HepG2 (cell line): ENCODE measurements around the gene OR4D9. TPM values are rescaled to one million over a fixed set of nuclear protein-coding genes. Genes with fewer than 3 reads are reported as not detected.

Experiments
- ARNTL ChIP-seq: sonication (generic); formaldehyde crosslinking; IDR thresholded peaks from 2 replicates; pipeline ENCODE4 v1.4.0; 2020; ENCODE audit warnings: mild to moderate bottlenecking, missing genetic modification reagents
- ELF3 ChIP-seq: IDR thresholded peaks from 2 replicates; pipeline ENCODE4 v1.6.1; 2016; ENCODE audit warnings: missing genetic modification reagents, missing compliant biosample characterization
- ERF ChIP-seq: IDR thresholded peaks from 2 replicates; pipeline ENCODE4 v1.6.1; 2018; ENCODE audit warnings: missing biosample characterization, missing genetic modification reagents
- FOSL1 ChIP-seq: sonication (generic); formaldehyde crosslinking; IDR thresholded peaks from 2 replicates; pipeline ENCODE4 v1.9.0; 2021; ENCODE audit warnings: missing genetic modification reagents, borderline replicate concordance
- HNF1B ChIP-seq: sonication (generic); formaldehyde crosslinking; IDR thresholded peaks from 2 replicates; pipeline ENCODE4 v1.5.1; 2020; ENCODE audit warnings: mild to moderate bottlenecking, moderate library complexity, missing genetic modification reagents
- NR2F1 ChIP-seq, 2 experiments: fragments of 450-650 bp in 1 of 2; formaldehyde crosslinking in 1 of 2; IDR thresholded peaks; 2 replicates each; pipeline versions ENCODE4 v1.5.0 to v1.6.1; 2016 to 2020; ENCODE audit warnings: mild to moderate bottlenecking in 1 of 2, missing compliant biosample characterization in 1 of 2, missing genetic modification reagents in 1 of 2, moderate library complexity in 1 of 2
- NR2F6 ChIP-seq, 2 experiments: IDR thresholded peaks; 2 replicates each; pipeline ENCODE4 v1.6.1; 2016; ENCODE audit warnings: antibody characterized with exemption in 1 of 2, mild to moderate bottlenecking in 1 of 2
- NR3C1 ChIP-seq: sonication (generic); formaldehyde crosslinking; IDR thresholded peaks from 2 replicates; pipeline ENCODE4 v1.4.0; 2020; ENCODE audit warnings: missing genetic modification reagents
- PAXIP1 ChIP-seq: sonication (generic); formaldehyde crosslinking; conservative IDR thresholded peaks from 2 replicates; pipeline ENCODE4 v1.4.0; 2020; ENCODE audit warnings: mild to moderate bottlenecking, missing genetic modification reagents, moderate library complexity
- PHF20 ChIP-seq: sonication (generic); formaldehyde crosslinking; IDR thresholded peaks from 2 replicates; pipeline ENCODE4 v1.5.0; 2020; ENCODE audit warnings: mild to moderate bottlenecking, missing genetic modification reagents
- SIN3A ChIP-seq: IDR thresholded peaks from 2 replicates; pipeline ENCODE4 v1.6.1; 2011; ENCODE audit warnings: low read depth, mild to moderate bottlenecking, control low read depth, low read length, borderline replicate concordance
- SIX4 ChIP-seq: sonication (generic); formaldehyde crosslinking; IDR thresholded peaks from 2 replicates; pipeline ENCODE4 v1.4.0; 2020; ENCODE audit warnings: missing genetic modification reagents
- SPEN ChIP-seq: sonication (generic); formaldehyde crosslinking; IDR thresholded peaks from 2 replicates; pipeline ENCODE4 v1.5.1; 2020; ENCODE audit warnings: low read depth, mild to moderate bottlenecking, missing genetic modification reagents
- TFDP2 ChIP-seq: sonication (generic); formaldehyde crosslinking; IDR thresholded peaks from 2 replicates; pipeline ENCODE4 v1.4.0; 2020; ENCODE audit warnings: missing genetic modification reagents
- U2AF2 ChIP-seq: fragments of 200-400 bp; formaldehyde crosslinking; IDR thresholded peaks from 2 replicates; pipeline ENCODE4 v1.6.1; 2017; ENCODE audit warnings: low read depth, mild to moderate bottlenecking, low read length
- ZNF34 ChIP-seq: sonication (generic); formaldehyde crosslinking; IDR thresholded peaks from 2 replicates; pipeline ENCODE4 v1.4.0; 2020; ENCODE audit warnings: mild to moderate bottlenecking, missing genetic modification reagents, borderline replicate concordance
- ZNF431 ChIP-seq: sonication (generic); formaldehyde crosslinking; IDR thresholded peaks from 2 replicates; pipeline ENCODE4 v1.9.0; 2022; ENCODE audit warnings: missing genetic modification reagents, low read depth, mild to moderate bottlenecking, borderline replicate concordance
- ZNF552 ChIP-seq: sonication (generic); formaldehyde crosslinking; IDR thresholded peaks from 2 replicates; pipeline ENCODE4 v1.9.0; 2022; ENCODE audit warnings: missing genetic modification reagents, mild to moderate bottlenecking, borderline replicate concordance
- ZNF619 ChIP-seq: sonication (generic); formaldehyde crosslinking; IDR thresholded peaks from 2 replicates; pipeline ENCODE4 v1.4.0; 2020; ENCODE audit warnings: mild to moderate bottlenecking, missing genetic modification reagents
- ZNF644 ChIP-seq: IDR thresholded peaks from 2 replicates; pipeline ENCODE4 v1.6.1; 2016; ENCODE audit warnings: low read depth
- ZNF652 ChIP-seq: IDR thresholded peaks from 2 replicates; pipeline ENCODE4 v1.6.1; 2016; ENCODE audit warnings: low read depth, borderline replicate concordance
- ZNF737 ChIP-seq: sonication (generic); formaldehyde crosslinking; IDR thresholded peaks from 2 replicates; pipeline ENCODE4 v1.5.0; 2020; ENCODE audit warnings: missing genetic modification reagents, mild to moderate bottlenecking, borderline replicate concordance
- ZSCAN31 ChIP-seq: sonication (generic); formaldehyde crosslinking; IDR thresholded peaks from 2 replicates; pipeline ENCODE4 v1.5.0; 2020; ENCODE audit warnings: low read depth, mild to moderate bottlenecking, missing genetic modification reagents
- polyA plus RNA-seq, 8 experiments: library from polyadenylated mRNA; depleted of rRNA in 3 of 8; stranded (reverse) in 7 of 8; unstranded in 1 of 8; fragments of >200 nt; fragmentation: Illumina TruSeq in 4 of 8; extraction: Trizol in 4 of 8; gene quantifications; 2 replicates each; pipeline versions ENCODE4 v1.2.1 to v1.2.3, GENCODE V29; 2011 to 2016; ENCODE audit warnings: low read depth in 4 of 8, missing spikeins in 1 of 8, mixed read lengths in 1 of 8; ENCODE audit not compliant: insufficient read depth in 1 of 8
- total RNA-seq, 5 experiments: library from RNA; depleted of rRNA; stranded (reverse); fragments of >200 nt; fragmentation: Illumina TruSeq; extraction: Trizol; gene quantifications; 2 replicates each; pipeline ENCODE4 v1.2.3, GENCODE V29; 2016; ENCODE audit warnings: low read depth in 1 of 5

Gene OR4D9
- total and polyA plus RNA-seq, 2 of the 13 experiments (the other 11 are each of a cell fraction or from before 2014, with no cell fraction given), result not detected

DNA sequence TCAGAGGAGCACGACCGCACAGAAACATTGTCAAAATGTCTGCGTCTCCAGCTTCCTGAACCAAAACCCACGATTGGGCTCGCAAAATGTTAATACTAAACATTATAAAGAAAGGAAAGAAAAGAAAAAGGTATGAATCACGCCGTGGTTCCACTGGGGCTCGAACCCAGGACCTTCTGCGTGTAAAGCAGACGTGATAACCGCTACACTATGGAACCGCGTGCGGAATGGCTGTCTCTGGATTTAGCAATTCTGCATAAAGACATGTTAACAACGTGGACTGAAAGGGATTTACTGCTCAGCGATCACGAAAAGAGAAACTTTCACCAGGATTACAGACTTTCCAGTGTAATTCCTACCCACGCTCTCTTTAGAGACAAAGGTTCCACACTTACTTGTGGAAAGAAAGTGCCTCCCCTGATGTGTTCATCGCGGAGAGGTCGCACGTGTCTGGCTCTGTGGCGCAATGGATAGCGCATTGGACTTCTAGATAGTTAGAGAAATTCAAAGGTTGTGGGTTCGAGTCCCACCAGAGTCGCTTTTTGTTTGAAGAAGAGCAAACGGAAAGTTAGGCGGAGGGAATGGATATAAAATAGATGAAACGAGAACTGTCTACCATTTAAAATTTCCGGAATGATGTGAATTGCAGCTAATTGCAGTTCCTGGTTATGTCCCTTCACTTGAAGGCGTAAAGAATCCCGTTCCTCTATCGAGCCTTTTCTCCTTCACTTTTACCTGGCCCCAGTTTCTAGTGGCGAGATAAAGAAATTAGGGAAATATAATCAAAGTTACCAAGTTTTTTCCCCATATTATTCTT lies 39.7 kb downstream of the OR4D9 start (continued):
- no peak; the same call in 1 of the 2 replicates for TF ChIP-seq ZNF737 (CRISPR knock-in tag)
- TF ChIP-seq SPEN (CRISPR knock-in tag), result 0 out of 2 replicates have a peak, but pooled peaks have one; percentile 28
- TF ChIP-seq SIX4 (CRISPR knock-in tag), result 0 out of 2 replicates have a peak, but pooled peaks have one; percentile 45
- no peak for TF ChIP-seq ZNF619 (CRISPR knock-in tag)
- TF ChIP-seq ZNF431 (CRISPR knock-in tag), result 0 out of 2 replicates have a peak, but pooled peaks have one; percentile 44
- TF ChIP-seq SIN3A, result peak; percentile 47; the same call in 1 of the 2 replicates
- TF ChIP-seq ZNF552 (CRISPR knock-in tag), result no peak
- TF ChIP-seq TFDP2 (CRISPR knock-in tag), result peak; percentile 48; the same call in 1 of the 2 replicates
- TF ChIP-seq ELF3 (CRISPR knock-in tag), result 0 out of 2 replicates have a peak, but pooled peaks have one; percentile 23
- TF ChIP-seq ARNTL, result peak; percentile 54; the same call in 1 of the 2 replicates
- TF ChIP-seq U2AF2, result no peak
- TF ChIP-seq PHF20 (CRISPR knock-in tag), result 0 out of 2 replicates have a peak, but pooled peaks have one; percentile 18
- peak; percentile 61 for TF ChIP-seq NR2F6 (IDR thresholded peaks at IDR 0.05)
- 0 out of 2 replicates have a peak, but pooled peaks have one; percentile 6 for TF ChIP-seq NR2F6 (CRISPR knock-in tag; IDR thresholded peaks at IDR 0.05)
- TF ChIP-seq HNF1B (CRISPR knock-in tag), result peak; percentile 54; the same call in 1 of the 2 replicates
- 0 out of 4 replicates have a peak, but pooled peaks of 1 of the 2 experiments have one; percentile 9 for TF ChIP-seq NR2F1 (CRISPR knock-in tag; IDR thresholded peaks at IDR 0.05)
- peak; percentile 92 for TF ChIP-seq ZSCAN31 (CRISPR knock-in tag)
- 0 out of 2 replicates have a peak, but pooled peaks have one; percentile 10 for TF ChIP-seq ZNF34 (CRISPR knock-in tag)
- no peak for TF ChIP-seq FOSL1
- 0 out of 2 replicates have a peak, but pooled peaks have one; percentile 35 for TF ChIP-seq PAXIP1 (CRISPR knock-in tag)
- TF ChIP-seq NR3C1 (CRISPR knock-in tag), result no peak
- no peak for TF ChIP-seq ZNF644 (CRISPR knock-in tag)
- TF ChIP-seq ZNF652 (CRISPR knock-in tag), result no peak
- peak; percentile 42; the same call in 1 of the 2 replicates for TF ChIP-seq ERF (CRISPR knock-in tag)
